Measurements from ENCODE around the gene LNX1.
"Not testable (repeated sequence)": the region's sequence is repeated elsewhere in the genome, so short reads cannot be mapped to it uniquely, and the experiment has no call there.

LNX1 gene

DNA sequence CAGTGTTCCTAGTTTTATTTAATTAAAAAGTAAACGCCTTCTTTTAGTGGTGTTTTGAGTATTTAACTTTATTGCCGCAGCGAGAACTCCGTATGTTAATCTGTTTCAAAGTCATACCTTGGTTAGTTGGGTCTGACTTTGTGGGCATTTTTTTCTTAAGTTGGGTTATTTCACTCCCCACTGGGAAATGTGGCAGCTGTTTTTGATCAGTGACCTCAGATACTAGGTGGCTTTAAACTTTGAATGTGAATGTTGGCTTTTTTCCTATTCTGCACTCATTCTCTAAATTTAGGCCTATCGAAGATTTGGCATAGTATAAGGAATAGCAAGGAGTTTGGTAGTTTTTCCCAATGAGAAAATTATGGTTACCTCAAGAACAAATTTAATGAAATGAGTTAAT lies 127.9 kb downstream of the LNX1 start:
- DNase-seq (ENCODE audit: low read depth, low spot score) = no peak

DNA sequence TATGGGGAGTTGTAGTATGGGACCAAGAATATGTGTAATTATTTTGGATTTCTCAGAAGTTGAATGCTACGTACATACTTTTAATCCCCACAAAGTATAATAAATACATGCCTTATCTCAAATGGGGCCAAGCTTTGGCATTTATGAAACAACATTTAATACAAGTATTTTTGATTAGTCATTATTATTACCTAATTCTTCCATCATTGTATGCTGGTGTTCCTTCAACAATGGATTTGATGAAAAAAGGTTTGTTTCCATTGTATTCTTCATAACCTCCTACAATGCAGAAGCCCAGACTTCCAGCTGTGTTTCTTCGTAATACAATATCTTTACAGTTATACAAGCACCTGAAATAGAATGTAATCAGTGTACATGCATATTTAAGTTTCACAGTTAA lies 130.0 kb downstream of the LNX1 start:
- no peak for DNase-seq (ENCODE audit: low read depth, low spot score)

DNA sequence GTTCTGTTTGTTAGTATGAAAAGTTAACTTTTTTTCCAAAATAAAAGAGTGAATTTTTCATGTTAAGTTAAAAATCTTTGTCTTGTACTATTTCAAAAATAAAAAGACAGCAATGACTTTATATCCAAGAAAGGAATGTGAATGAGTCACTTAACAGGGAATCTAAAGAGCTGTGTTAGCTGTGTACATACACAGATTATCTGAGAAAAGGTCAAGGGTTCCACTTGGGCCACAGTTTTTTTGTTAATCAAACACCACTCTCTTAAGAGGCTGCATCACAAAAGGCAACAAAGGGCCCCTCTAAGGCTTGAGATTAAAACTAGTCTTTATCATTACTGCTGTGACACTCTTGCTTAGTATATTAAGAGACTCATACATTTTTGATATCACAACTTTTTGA lies 131.7 kb downstream of the LNX1 start:
- DNase-seq (ENCODE audit: low read depth, low spot score) = no peak

DNA sequence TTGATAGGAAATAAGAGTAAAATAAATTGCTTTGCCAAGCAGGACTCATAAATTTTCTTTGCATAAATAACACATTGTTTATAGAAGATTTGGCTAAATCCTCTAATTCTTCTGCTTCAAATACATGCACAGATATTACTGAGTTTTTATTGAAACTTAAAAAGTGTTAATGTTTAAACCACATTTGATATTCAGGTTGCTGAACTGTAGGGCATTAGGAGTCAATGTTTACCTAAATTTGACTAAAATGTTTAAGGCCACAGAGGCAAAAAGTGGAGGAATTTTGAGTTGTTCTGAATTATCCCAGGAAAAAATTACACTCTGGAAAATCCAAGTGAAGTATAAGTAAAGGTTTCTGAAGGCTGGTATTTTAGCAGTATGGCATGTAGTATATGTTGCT lies 135.1 kb downstream of the LNX1 start:
- no peak for DNase-seq (ENCODE audit: low read depth, low spot score)

GRCh38 chr4:53455766-53456165 lies 135.5 kb downstream of the LNX1 start:
- DNase-seq (ENCODE audit: low read depth, low spot score) = no peak

- no peak for DNase-seq (ENCODE audit: low read depth, low spot score)
Measured at GRCh38 chr4:53453385-53453784, 137.9 kb downstream of the LNX1 start.

- DNase-seq (ENCODE audit: low read depth, low spot score) = no peak
Measured at GRCh38 chr4:53450773-53451172, 140.5 kb downstream of the LNX1 start.

- DNase-seq (ENCODE audit: low read depth, low spot score) = no peak
Measured at GRCh38 chr4:53444954-53445353, 146.3 kb downstream of the LNX1 start.

GRCh38 chr4:53441564-53441963 lies 149.7 kb downstream of the LNX1 start:
- no peak for DNase-seq (ENCODE audit: low read depth, low spot score)

- DNase-seq (ENCODE audit: low read depth, low spot score) = no peak
Measured at GRCh38 chr4:53436251-53436650, 155.0 kb downstream of the LNX1 start.

DNA sequence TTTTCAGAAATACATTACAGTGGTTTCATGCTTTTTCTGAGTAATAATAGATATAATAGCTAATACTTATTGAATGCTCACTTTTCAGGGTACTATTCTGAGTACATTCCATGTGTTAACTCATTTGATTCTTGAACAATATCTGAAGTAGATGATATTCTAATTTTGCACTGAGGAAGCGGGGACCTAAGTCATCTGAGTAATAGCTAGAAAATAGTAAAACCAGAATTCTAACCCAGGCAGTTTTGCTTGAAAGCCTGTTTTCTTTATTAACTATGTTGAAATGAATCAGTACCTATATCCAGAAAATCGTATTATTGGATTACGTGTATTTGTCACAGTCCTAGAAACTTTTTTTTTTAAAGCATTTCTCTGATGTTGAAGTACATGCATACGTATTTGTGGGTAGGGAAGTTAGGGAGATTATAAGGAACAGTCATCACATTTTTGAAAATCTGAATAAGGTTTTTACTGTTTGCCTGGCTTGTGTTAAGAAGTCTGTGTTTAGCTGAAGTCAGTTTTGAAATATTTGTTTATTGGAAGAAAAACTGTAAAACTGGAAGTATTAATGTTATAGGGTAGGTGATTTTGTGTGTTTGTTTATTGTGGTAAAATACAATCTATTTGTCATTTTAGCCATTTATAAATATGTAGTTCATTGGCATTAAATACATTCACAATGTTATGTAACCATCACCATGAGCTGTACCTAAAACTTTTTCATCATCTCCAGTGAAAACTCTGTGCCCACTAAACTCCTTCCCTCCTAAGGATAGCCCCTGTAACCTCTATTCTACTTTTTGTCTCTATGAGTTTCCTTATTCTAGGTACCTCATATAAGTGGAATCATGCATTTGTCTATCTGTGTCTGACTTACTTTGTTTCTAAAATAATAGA lies 158.5 kb downstream of the LNX1 start:
- DNase-seq (ENCODE audit: low read depth, low spot score) = no peak

GRCh38 chr4:53431052-53431451 lies 160.2 kb downstream of the LNX1 start:
- DNase-seq (ENCODE audit: low read depth, low spot score) = no peak

- no peak for DNase-seq (ENCODE audit: low read depth, low spot score)
Measured at GRCh38 chr4:53427366-53427765, 163.9 kb downstream of the LNX1 start.

DNA sequence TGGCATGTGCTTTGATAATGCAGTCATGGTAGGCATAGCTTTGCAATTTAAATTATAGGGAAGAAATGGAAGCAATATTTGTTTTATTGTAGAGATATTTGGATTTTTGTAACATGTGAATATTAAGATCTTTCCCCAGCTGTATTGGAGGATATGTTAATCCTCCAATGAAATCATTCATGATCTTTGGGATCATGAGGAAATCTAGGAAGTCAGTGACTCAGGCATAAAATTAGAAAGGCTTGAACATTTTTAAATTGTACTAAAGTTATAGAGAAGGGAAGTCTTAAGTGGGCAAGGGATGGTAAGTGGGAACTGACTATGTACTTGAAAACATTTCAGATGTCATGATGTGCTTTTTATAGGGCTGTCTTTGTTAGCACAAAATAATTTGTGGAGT lies 167.0 kb downstream of the LNX1 start:
- no peak for DNase-seq (ENCODE audit: low read depth, low spot score)

DNA sequence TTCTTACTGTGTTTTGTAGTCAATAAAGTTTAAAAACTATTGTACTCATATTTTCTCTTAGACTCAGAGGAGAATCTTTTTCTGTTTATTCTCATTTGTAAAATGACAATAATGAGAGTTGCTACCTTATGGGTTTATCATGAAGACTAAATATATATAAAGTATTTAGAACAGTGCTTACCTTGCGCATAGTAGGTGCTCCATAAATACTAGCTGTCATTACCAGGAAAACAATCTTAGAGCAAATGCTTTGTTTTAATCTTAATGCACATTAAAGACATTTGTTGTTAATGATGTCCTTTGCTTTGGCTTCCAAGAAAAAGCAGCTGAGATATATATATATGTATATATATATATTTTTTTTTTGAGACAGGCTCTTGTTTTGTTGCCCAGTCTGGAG lies 168.9 kb downstream of the LNX1 start:
- DNase-seq (ENCODE audit: low read depth, low spot score) = no peak

GRCh38 chr4:53421791-53422190 lies 169.5 kb downstream of the LNX1 start:
- DNase-seq (ENCODE audit: low read depth, low spot score) = no peak

DNA sequence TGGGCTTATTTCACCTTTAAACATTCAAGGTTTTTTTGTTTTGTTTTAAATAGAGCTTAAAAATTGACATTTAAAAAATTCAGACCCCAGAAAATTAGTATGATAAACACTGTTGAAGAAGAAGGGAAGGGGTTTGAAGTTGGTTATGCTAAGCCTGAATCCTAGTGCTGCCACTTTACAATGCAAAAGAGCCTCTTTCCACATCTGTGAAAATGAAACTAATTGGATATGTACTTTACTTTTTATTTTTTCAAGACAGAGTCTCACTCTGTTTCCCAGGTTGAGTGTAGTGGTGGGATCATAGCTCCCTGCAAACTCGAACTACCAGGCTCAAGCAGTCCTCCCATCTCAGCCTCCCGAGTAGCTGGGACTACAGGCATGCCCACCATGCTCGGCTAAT lies 172.1 kb downstream of the LNX1 start:
- DNase-seq (ENCODE audit: low read depth, low spot score) = no peak

DNA sequence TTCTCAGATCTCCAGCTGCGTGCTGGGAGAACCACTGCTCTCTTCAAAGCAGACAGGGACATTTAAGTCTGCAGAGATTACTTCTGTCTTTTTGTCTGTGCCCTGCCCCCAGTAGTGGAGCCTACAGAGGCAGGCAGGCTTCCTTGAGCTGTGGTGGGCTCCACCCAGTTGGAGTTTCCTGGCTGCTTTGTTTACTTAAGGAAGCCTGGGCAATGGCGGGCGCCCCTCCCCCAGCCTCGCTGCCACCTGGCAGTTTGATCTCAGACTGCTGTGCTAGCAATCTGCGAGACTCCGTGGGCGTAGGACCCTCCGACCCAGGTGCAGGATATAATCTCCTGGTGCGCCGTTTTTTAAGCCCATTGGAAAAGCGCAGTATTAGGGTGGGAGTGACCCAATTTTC lies 181.8 kb downstream of the LNX1 start:
- not testable (repeated sequence) for DNase-seq (ENCODE audit: low read depth, low spot score)
